GDM1 (cell line): ENCODE measurements around the gene PCDHGB4.
"Not testable (repeated sequence)": the region's sequence is repeated elsewhere in the genome, so short reads cannot be mapped to it uniquely, and the experiment has no call there.

Source experiments
- DNase-seq: peaks from one replicate; lab custom pipeline; 2025; lab: John Stamatoyannopoulos, UW

The PCDHGB4 gene

GRCh38 chr5:141430332-141431113 lies 43.0 kb downstream of the PCDHGB4 start, which contains the start of gene PCDHGA12:
Gene PCDHGA12, plus strand, starts transcription at chr5:141430507. Its CDS starts 253 bp downstream, at chr5:141430760.
- DNase-seq = no peak

GRCh38 chr5:141431286-141431685 lies 43.8 kb downstream of the PCDHGB4 start:
- no peak for DNase-seq

- not testable (repeated sequence) for DNase-seq
These were observed 44.8 kb downstream of the PCDHGB4 start for GRCh38 chr5:141432308-141432707.

- not testable (repeated sequence) for DNase-seq
These were observed 45.2 kb downstream of the PCDHGB4 start for GRCh38 chr5:141432726-141433125.

GRCh38 chr5:141434006-141434405 lies 46.5 kb downstream of the PCDHGB4 start:
- DNase-seq = no peak

GRCh38 chr5:141437221-141437620 lies 49.7 kb downstream of the PCDHGB4 start:
- DNase-seq = no peak

- no peak for DNase-seq
These were observed 52.1 kb downstream of the PCDHGB4 start for GRCh38 chr5:141439411-141440141.
